H9 (cell line): Measurements from ENCODE around the gene S100A8. TPM values are rescaled to one million over a fixed set of nuclear protein-coding genes. Genes with fewer than 3 reads are reported as not detected.
A peak's percentile ranks its signal among the peaks of the same experiment; 100 is the strongest.

ENCODE experiments used
- DNase-seq: peaks from one replicate; pipeline ENCODE4 v3.0.0-alpha.2; 2017
- H2AFZ ChIP-seq: one replicate; pipeline ENCODE4 v1.6.1; 2013; ENCODE audit warnings: mild to moderate bottlenecking, low read length, control low read depth, moderate library complexity
- H2AK5ac ChIP-seq: 2 replicates; pipeline ENCODE4 v1.6.1; 2013; ENCODE audit warnings: low read length, control low read depth, mixed read lengths; ENCODE audit not compliant: insufficient read length
- H2BK120ac ChIP-seq: one replicate; pipeline ENCODE4 v1.6.1; 2013; ENCODE audit warnings: low read depth, mild to moderate bottlenecking, low read length, control low read depth, inconsistent platforms; ENCODE audit not compliant: poor library complexity, severe bottlenecking
- H2BK12ac ChIP-seq: 2 replicates; pipeline ENCODE4 v1.6.1; 2013; ENCODE audit warnings: low read length, control low read depth, mixed read lengths, low read depth; ENCODE audit not compliant: insufficient read length
- H2BK15ac ChIP-seq: 2 replicates; pipeline ENCODE4 v1.6.1; 2013; ENCODE audit warnings: low read depth, low read length, control low read depth
- H2BK20ac ChIP-seq: one replicate; pipeline ENCODE4 v1.6.1; 2013; ENCODE audit warnings: low read depth, mild to moderate bottlenecking, low read length, control low read depth, inconsistent platforms; ENCODE audit not compliant: poor library complexity, severe bottlenecking
- H2BK5ac ChIP-seq: 2 replicates; pipeline ENCODE4 v1.6.1; 2013; ENCODE audit warnings: low read length, control low read depth, mixed read lengths; ENCODE audit not compliant: insufficient read length
- H3K14ac ChIP-seq: 2 replicates; pipeline ENCODE4 v1.6.1; 2013; ENCODE audit warnings: low read length, control low read depth; ENCODE audit not compliant: insufficient read depth
- H3K18ac ChIP-seq: 2 replicates; pipeline ENCODE4 v1.6.1; 2013; ENCODE audit warnings: low read depth, mild to moderate bottlenecking, mixed read lengths, low read length, control low read depth; ENCODE audit not compliant: insufficient read length
- H3K23ac ChIP-seq: 2 replicates; pipeline ENCODE4 v1.6.1; 2013; ENCODE audit warnings: low read length, control low read depth, mixed read lengths, low read depth; ENCODE audit not compliant: insufficient read length
- H3K23me2 ChIP-seq: 2 replicates; pipeline ENCODE4 v1.6.1; 2013; ENCODE audit warnings: low read depth, mild to moderate bottlenecking, mixed read lengths, low read length, control low read depth; ENCODE audit not compliant: insufficient read length, poor library complexity, severe bottlenecking
- H3K27ac ChIP-seq: 2 replicates; pipeline ENCODE4 v1.5.1; 2013; ENCODE audit warnings: low read length, control low read depth, mixed read lengths, low read depth; ENCODE audit not compliant: insufficient read length
- H3K27me3 ChIP-seq: 2 replicates; pipeline ENCODE4 v1.6.1; 2013; ENCODE audit warnings: low read length, control low read depth, inconsistent platforms; ENCODE audit not compliant: insufficient read depth
- H3K4ac ChIP-seq: 2 replicates; pipeline ENCODE4 v1.6.1; 2013; ENCODE audit warnings: low read depth, mild to moderate bottlenecking, control low read depth, inconsistent platforms, low read length, moderate library complexity
- H3K4me1 ChIP-seq: 2 replicates; pipeline ENCODE4 v1.6.1; 2013; ENCODE audit warnings: low read length, control low read depth, inconsistent platforms; ENCODE audit not compliant: insufficient read depth
- H3K4me2 ChIP-seq: 2 replicates; pipeline ENCODE4 v1.6.1; 2013; ENCODE audit warnings: low read length, control low read depth, mixed read lengths; ENCODE audit not compliant: insufficient read length, insufficient read depth
- H3K56ac ChIP-seq: 2 replicates; pipeline ENCODE4 v1.6.1; 2013; ENCODE audit warnings: low read depth, mild to moderate bottlenecking, mixed read lengths, low read length, control low read depth; ENCODE audit not compliant: insufficient read length
- H3K79me1 ChIP-seq: 2 replicates; pipeline ENCODE4 v1.6.1; 2013; ENCODE audit warnings: low read depth, mild to moderate bottlenecking, moderate library complexity, low read length, control low read depth, inconsistent platforms; ENCODE audit not compliant: insufficient read depth, poor library complexity, severe bottlenecking
- H3K79me2 ChIP-seq: 2 replicates; pipeline ENCODE4 v1.6.1; 2013; ENCODE audit warnings: low read length, control low read depth, inconsistent platforms; ENCODE audit not compliant: insufficient read depth
- H3K9ac ChIP-seq: 2 replicates; pipeline ENCODE4 v1.6.1; 2013; ENCODE audit warnings: low read length, control low read depth, mixed read lengths; ENCODE audit not compliant: insufficient read length; ENCODE audit errors: extremely low read depth
- H3K9me3 ChIP-seq: one replicate; pipeline ENCODE4 v1.6.1; 2013; ENCODE audit warnings: low read depth, low read length, inconsistent platforms; ENCODE audit not compliant: control insufficient read depth
- H3T11ph ChIP-seq: one replicate; pipeline ENCODE4 v1.6.1; 2013; ENCODE audit warnings: mild to moderate bottlenecking, low read length, control low read depth, inconsistent platforms
- H4K20me1 ChIP-seq: one replicate; pipeline ENCODE4 v1.6.1; 2013; ENCODE audit not compliant: control insufficient read depth, insufficient read length, insufficient read depth
- H4K5ac ChIP-seq: 2 replicates; pipeline ENCODE4 v1.6.1; 2013; ENCODE audit warnings: low read depth, mild to moderate bottlenecking, mixed read lengths, low read length, control low read depth; ENCODE audit not compliant: insufficient read length
- H4K8ac ChIP-seq: replicated peaks from 2 replicates; pipeline ENCODE4 v1.6.1; 2013; ENCODE audit warnings: low read length, control low read depth, mixed read lengths, low read depth; ENCODE audit not compliant: insufficient read length
- H4K91ac ChIP-seq: 2 replicates; pipeline ENCODE4 v1.6.1; 2013; ENCODE audit warnings: low read depth, mild to moderate bottlenecking, moderate library complexity, mixed read lengths, low read length, control low read depth; ENCODE audit not compliant: insufficient read length
- H3K27ac Mint-ChIP-seq, 3 experiments: 2 replicates in 2 of 3; 3 replicates in 1 of 3; pipeline ENCODE4 v1.8.0; 2020 to 2021; ENCODE audit warnings: mixed read lengths in 3 of 3, mild to moderate bottlenecking in 1 of 3, moderate library complexity in 1 of 3
- H3K27me3 Mint-ChIP-seq: 2 replicates; pipeline ENCODE4 v1.8.0; 2021; ENCODE audit warnings: low read depth, mild to moderate bottlenecking, moderate library complexity, mixed read lengths
- H3K36me3 Mint-ChIP-seq, 3 experiments: 2 replicates in 2 of 3; 3 replicates in 1 of 3; pipeline ENCODE4 v1.8.0; 2020 to 2021; ENCODE audit warnings: low read depth in 3 of 3, mixed read lengths in 3 of 3; ENCODE audit not compliant: insufficient read depth in 1 of 3
- H3K4me1 Mint-ChIP-seq, 2 experiments: 2 replicates each; pipeline ENCODE4 v1.8.0; 2020; ENCODE audit warnings: mixed read lengths in 2 of 2
- H3K4me3 Mint-ChIP-seq, 2 experiments: 2 replicates in 1 of 2; 3 replicates in 1 of 2; pipeline ENCODE4 v1.8.0; 2020 to 2021; ENCODE audit warnings: mild to moderate bottlenecking in 2 of 2, mixed read lengths in 2 of 2, moderate library complexity in 1 of 2
- H3K9me3 Mint-ChIP-seq, 2 experiments: 2 replicates in 1 of 2; 3 replicates in 1 of 2; pipeline ENCODE4 v1.8.0; 2020; ENCODE audit warnings: mild to moderate bottlenecking in 2 of 2, mixed read lengths in 2 of 2, moderate library complexity in 1 of 2
- CTCF ChIP-seq: fragments of 200-600 bp; sonication (generic); conservative IDR thresholded peaks from 3 replicates; pipeline ENCODE4 v1.8.0; 2021; ENCODE audit warnings: antibody characterized with exemption, mild to moderate bottlenecking
- WGBS: extraction: QIAGEN DNeasy Blood & Tissue Kit; methylation state at CpG from one replicate; pipeline ENCODE4 v1.1.7; 2013; ENCODE audit warnings: missing lambda C conversion rate, low lambda C conversion rate, mixed read lengths; ENCODE audit not compliant: insufficient read length; ENCODE audit errors: extremely low coverage; 5-methylcytosine and 5-hydroxymethylcytosine counted together
- total RNA-seq: library from RNA; stranded (reverse); gene quantifications from 2 replicates; pipeline ENCODE4 v1.2.1, GENCODE V29; 2021

The S100A8 gene
- total RNA-seq, 1 experiment from 2014 or later = not detected

GRCh38 chr1:153395136-153395685 is 4.3 kb upstream of the S100A8 start:
- Histone ChIP-seq H4K20me1 (no peaks in the 10 kb centered on the region), H2BK5ac (no peak overlapping the region), H3K27ac (no peak overlapping the region), H3K9ac (no peak overlapping the region), H2AFZ (no peak overlapping the region), H3K23me2 (no peaks in the 10 kb centered on the region), H3K18ac (no peak overlapping the region), H2AK5ac (no peak overlapping the region), H3K79me2 (no peaks in the 10 kb centered on the region), H4K8ac (no peak overlapping the region), H2BK15ac (no peak overlapping the region), H3K56ac (no peak overlapping the region), H3K14ac (no peak overlapping the region), H3K27me3 (no peaks in the 10 kb centered on the region), H4K5ac (no peak overlapping the region), H2BK120ac (no peak overlapping the region), H3K4me2 (no peak overlapping the region), H3K9me3 (no peaks in the 10 kb centered on the region), H4K91ac (no peak overlapping the region), H3K79me1 (no peaks in the 10 kb centered on the region), H3K4me1 (no peaks in the 10 kb centered on the region), H2BK20ac (no peak overlapping the region), H2BK12ac (no peak overlapping the region), H3K4ac (no peak overlapping the region), H3T11ph (no peak overlapping the region), H3K23ac (no peak overlapping the region)
- H3K4me3 Mint-ChIP-seq = no peak overlapping the region
- H3K9me3 Mint-ChIP-seq = no peaks in the 10 kb centered on the region
- DNase-seq = peak; percentile 17
- H3K27me3 Mint-ChIP-seq = peaks cover 12% of the 10 kb centered on the region
- no peaks in the 10 kb centered on the region; a peak in 1 of 7 replicates for H3K36me3 Mint-ChIP-seq
- H3K27ac Mint-ChIP-seq = no peak overlapping the region; a peak in 1 of 7 replicates
- WGBS = no CpG with 5 or more reads among the region's 7 CpGs
- H3K4me1 Mint-ChIP-seq = peaks cover 0 to 2% of the 10 kb centered on the region in 2 experiments; a peak in 1 of 4 replicates
- no peak for TF ChIP-seq CTCF
